GM23338 (cell line): ENCODE measurements around the gene CCNI. TPM values are rescaled to one million over a fixed set of nuclear protein-coding genes. Genes with fewer than 3 reads are reported as not detected.
A peak's percentile ranks its signal among the peaks of the same experiment; 100 is the strongest.

ENCODE experiments used
- ATAC-seq: fragments of 200-7000 bp; cut with Tn5 transposase; 3 replicates; pipeline ENCODE4 v1.9.1; 2020
- DNase-seq: peaks from one replicate; pipeline ENCODE4 v3.0.0-alpha.2; 2015; ENCODE audit warnings: low spot score
- H2AFZ ChIP-seq: fragments of 200-600 bp; sonication (generic); 2 replicates; pipeline ENCODE4 v1.8.0; 2016; ENCODE audit warnings: antibody characterized with exemption, mild to moderate bottlenecking, moderate library complexity
- H3F3A ChIP-seq: fragments of 200-600 bp; sonication (generic); replicated peaks from 2 replicates; pipeline ENCODE4 v1.8.0; 2017; ENCODE audit warnings: antibody characterized with exemption, mixed run types, low read depth
- H3K27ac ChIP-seq: fragments of 200-600 bp; sonication (generic); 2 replicates; pipeline ENCODE4 v1.6.1; 2016; ENCODE audit warnings: low read depth
- H3K27me3 ChIP-seq: fragments of 200-600 bp; sonication (generic); 2 replicates; pipeline ENCODE4 v1.8.0; 2016; ENCODE audit warnings: mild to moderate bottlenecking, mixed run types, moderate library complexity; ENCODE audit not compliant: insufficient read depth
- H3K36me3 ChIP-seq: fragments of 200-600 bp; sonication (generic); 2 replicates; pipeline ENCODE4 v1.8.0; 2016; ENCODE audit warnings: mild to moderate bottlenecking; ENCODE audit not compliant: insufficient read depth
- H3K4me1 ChIP-seq: fragments of 200-600 bp; sonication (generic); 2 replicates; pipeline ENCODE4 v1.8.0; 2016; ENCODE audit warnings: mild to moderate bottlenecking, moderate library complexity; ENCODE audit not compliant: insufficient read depth
- H3K4me2 ChIP-seq: fragments of 200-600 bp; sonication (generic); 2 replicates; pipeline ENCODE4 v1.7.1; 2017; ENCODE audit warnings: mixed run types
- H3K4me3 ChIP-seq: fragments of 200-600 bp; sonication (generic); 2 replicates; pipeline ENCODE4 v1.6.1; 2016; ENCODE audit warnings: mixed run types
- H3K79me2 ChIP-seq: fragments of 200-600 bp; sonication (generic); replicated peaks from 2 replicates; pipeline ENCODE4 v1.8.0; 2017; ENCODE audit warnings: mild to moderate bottlenecking; ENCODE audit not compliant: insufficient read depth
- H3K9me2 ChIP-seq: fragments of 200-600 bp; sonication (generic); 2 replicates; pipeline ENCODE4 v1.8.0; 2017; ENCODE audit not compliant: insufficient read depth
- H4K20me1 ChIP-seq: fragments of 200-600 bp; sonication (generic); replicated peaks from 2 replicates; pipeline ENCODE4 v1.8.0; 2017; ENCODE audit warnings: mild to moderate bottlenecking; ENCODE audit not compliant: insufficient read depth
- H3K27ac Mint-ChIP-seq: 2 replicates; pipeline ENCODE4 v1.8.0; 2020; ENCODE audit warnings: inconsistent platforms, mild to moderate bottlenecking, moderate library complexity, mixed read lengths
- H3K27me3 Mint-ChIP-seq: 3 replicates; pipeline ENCODE4 v1.8.0; 2022; ENCODE audit warnings: low read depth, mild to moderate bottlenecking, moderate library complexity, mixed read lengths, inconsistent platforms; ENCODE audit not compliant: insufficient read depth, poor library complexity
- H3K36me3 Mint-ChIP-seq: 3 replicates; pipeline ENCODE4 v1.8.0; 2021; ENCODE audit warnings: low read depth, mild to moderate bottlenecking, inconsistent platforms, moderate library complexity, mixed read lengths
- H3K4me1 Mint-ChIP-seq: 3 replicates; pipeline ENCODE4 v1.8.0; 2020; ENCODE audit warnings: mild to moderate bottlenecking, inconsistent platforms, mixed read lengths
- H3K4me3 Mint-ChIP-seq: 3 replicates; pipeline ENCODE4 v1.8.0; 2021; ENCODE audit warnings: moderate library complexity, mild to moderate bottlenecking, inconsistent platforms, mixed read lengths
- H3K9me3 Mint-ChIP-seq: 3 replicates; pipeline ENCODE4 v1.8.0; 2020; ENCODE audit warnings: moderate library complexity, mild to moderate bottlenecking, inconsistent platforms, mixed read lengths
- CREB1 ChIP-seq: fragments of 250-450 bp; sonication (Bioruptor Pico); IDR thresholded peaks from 2 replicates; pipeline ENCODE4 v1.5.0; 2020; ENCODE audit warnings: low read depth, mild to moderate bottlenecking, moderate library complexity
- EZH2 ChIP-seq: fragments of 200-600 bp; sonication (generic); IDR thresholded peaks from one replicate; pipeline ENCODE4 v1.8.0; 2017; ENCODE audit warnings: antibody characterized with exemption, mild to moderate bottlenecking, low read depth; ENCODE audit not compliant: unreplicated experiment
- EZH2phosphoT487 ChIP-seq: fragments of 200-600 bp; sonication (generic); IDR thresholded peaks from one replicate; pipeline ENCODE4 v1.8.1; 2018; ENCODE audit warnings: antibody characterized with exemption; ENCODE audit not compliant: unreplicated experiment
- JUNB ChIP-seq: IDR thresholded peaks from one replicate; pipeline ENCODE4 v1.6.1; 2016; ENCODE audit warnings: antibody characterized with exemption; ENCODE audit not compliant: unreplicated experiment
- NANOG ChIP-seq: IDR thresholded peaks from 2 replicates; pipeline ENCODE4 v1.6.1; 2016; ENCODE audit warnings: antibody characterized with exemption, borderline replicate concordance
- POLR2AphosphoS5 ChIP-seq: IDR thresholded peaks from 2 replicates; pipeline ENCODE4 v1.6.1; 2016; ENCODE audit warnings: antibody characterized with exemption, low read depth
- REST ChIP-seq: IDR thresholded peaks from one replicate; pipeline ENCODE4 v1.6.1; 2018; ENCODE audit warnings: antibody characterized with exemption; ENCODE audit not compliant: unreplicated experiment
- STAT1 ChIP-seq: IDR thresholded peaks from one replicate; pipeline ENCODE4 v1.6.1; 2016; ENCODE audit warnings: antibody characterized with exemption; ENCODE audit not compliant: unreplicated experiment
- ZNF114 ChIP-seq: fragments of 250-450 bp; sonication (Bioruptor Pico); IDR thresholded peaks from 2 replicates; pipeline ENCODE4 v1.5.0; 2020; ENCODE audit warnings: mild to moderate bottlenecking, moderate library complexity
- ZNF331 ChIP-seq: fragments of 250-450 bp; sonication (Bioruptor Pico); IDR thresholded peaks from 2 replicates; pipeline ENCODE4 v1.5.0; 2020; ENCODE audit warnings: low read depth, mild to moderate bottlenecking, moderate library complexity
- ZNF462 ChIP-seq: fragments of 250-450 bp; sonication (Bioruptor Pico); IDR thresholded peaks from 2 replicates; pipeline ENCODE4 v1.5.0; 2020; ENCODE audit warnings: mild to moderate bottlenecking, moderate library complexity
- polyA plus RNA-seq: library from polyadenylated mRNA; unstranded; fragments of >200 nt; fragmentation: Nextera tagmentation; extraction: Ambion mirVana; gene quantifications from 2 replicates; pipeline ENCODE4 v1.2.1, GENCODE V29; 2016
- total RNA-seq: library from RNA; depleted of rRNA; stranded (reverse); fragments of >200 nt; shearing (Covaris generic); gene quantifications from 2 replicates; pipeline ENCODE4 v1.2.3, GENCODE V29; 2014
- TF ChIP-seq, protein P1 (sequence below): IDR thresholded peaks from 2 replicates; pipeline ENCODE4 v1.6.1; 2016; ENCODE audit warnings: antibody characterized with exemption
- TF ChIP-seq, protein P2 (sequence below), 2 experiments: fragments of 200-600 bp in 1 of 2; sonication (generic) in 1 of 2; conservative IDR thresholded peaks; 2 replicates each; pipeline versions ENCODE4 v1.5.1 to v1.6.1; 2016 to 2017; ENCODE audit warnings: antibody characterized with exemption in 2 of 2, low read depth in 2 of 2, mild to moderate bottlenecking in 2 of 2, moderate library complexity in 1 of 2

CCNI gene
- total and polyA plus RNA-seq, 2 experiments from 2014 or later = 207 to 248 TPM

DNA sequence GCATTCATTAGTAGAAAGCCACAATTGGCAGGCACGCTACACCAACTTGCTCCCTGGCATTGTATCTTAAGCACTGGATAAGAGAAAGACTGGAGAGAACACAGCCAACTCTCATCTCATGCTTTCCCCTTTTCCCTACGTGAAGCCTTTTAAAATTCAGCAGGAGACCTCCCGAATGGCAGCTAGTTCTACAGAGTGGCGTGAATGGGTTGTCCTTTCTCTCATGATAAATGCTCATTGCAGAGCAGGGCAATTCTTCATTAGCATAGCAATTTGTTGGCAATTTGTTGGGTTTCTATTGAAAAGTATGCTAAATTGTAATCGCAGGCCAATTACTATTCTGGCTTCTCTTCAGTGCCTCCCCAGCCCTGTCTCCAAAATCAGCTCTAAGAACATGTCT, 78.3 kb downstream of the CCNI start:
- Histone ChIP-seq H3K27ac (peak overlapping the region; percentile 14; the same call in 1 of the 2 replicates), H3K4me1 (peaks cover 45% of the 10 kb centered on the region), H4K20me1 (no peaks in the 10 kb centered on the region), H2AFZ (no peak overlapping the region), H3K9me2 (no peaks in the 10 kb centered on the region), H3K79me2 (peaks cover 16% of the 10 kb centered on the region), H3F3A (peaks cover 11% of the 10 kb centered on the region; the same call in 1 of the 2 replicates), H3K4me2 (no peak overlapping the region), H3K36me3 (no peaks in the 10 kb centered on the region), H3K27me3 (no peaks in the 10 kb centered on the region), H3K4me3 (no peak overlapping the region)
- no peak for DNase-seq
- Mint-ChIP-seq H3K9me3 (peaks cover 5% of the 10 kb centered on the region; the same call in 2 of the 3 replicates), H3K36me3 (peaks cover 42% of the 10 kb centered on the region), H3K4me1 (peaks cover 71% of the 10 kb centered on the region), H3K4me3 (no peak overlapping the region), H3K27ac (peak overlapping the region; percentile 44; the same call in 1 of the 2 replicates), H3K27me3 (no peaks in the 10 kb centered on the region)
- ATAC-seq = peak; percentile 34
- TF ChIP-seq POLR2AphosphoS5 = no peak
- no peak for TF ChIP-seq EZH2phosphoT487
- TF ChIP-seq ZNF462 (CRISPR knock-in tag) = no peak
- no peak for TF ChIP-seq ZNF114 (CRISPR knock-in tag)
- no peak for TF ChIP-seq REST
- TF ChIP-seq STAT1 = no peak
- TF ChIP-seq, protein P1, sequence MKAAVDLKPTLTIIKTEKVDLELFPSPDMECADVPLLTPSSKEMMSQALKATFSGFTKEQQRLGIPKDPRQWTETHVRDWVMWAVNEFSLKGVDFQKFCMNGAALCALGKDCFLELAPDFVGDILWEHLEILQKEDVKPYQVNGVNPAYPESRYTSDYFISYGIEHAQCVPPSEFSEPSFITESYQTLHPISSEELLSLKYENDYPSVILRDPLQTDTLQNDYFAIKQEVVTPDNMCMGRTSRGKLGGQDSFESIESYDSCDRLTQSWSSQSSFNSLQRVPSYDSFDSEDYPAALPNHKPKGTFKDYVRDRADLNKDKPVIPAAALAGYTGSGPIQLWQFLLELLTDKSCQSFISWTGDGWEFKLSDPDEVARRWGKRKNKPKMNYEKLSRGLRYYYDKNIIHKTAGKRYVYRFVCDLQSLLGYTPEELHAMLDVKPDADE = no peak
- TF ChIP-seq CREB1 (CRISPR knock-in tag) = no peak
- no peak for TF ChIP-seq ZNF331 (CRISPR knock-in tag)
- no peak for TF ChIP-seq EZH2
- TF ChIP-seq, protein P2, sequence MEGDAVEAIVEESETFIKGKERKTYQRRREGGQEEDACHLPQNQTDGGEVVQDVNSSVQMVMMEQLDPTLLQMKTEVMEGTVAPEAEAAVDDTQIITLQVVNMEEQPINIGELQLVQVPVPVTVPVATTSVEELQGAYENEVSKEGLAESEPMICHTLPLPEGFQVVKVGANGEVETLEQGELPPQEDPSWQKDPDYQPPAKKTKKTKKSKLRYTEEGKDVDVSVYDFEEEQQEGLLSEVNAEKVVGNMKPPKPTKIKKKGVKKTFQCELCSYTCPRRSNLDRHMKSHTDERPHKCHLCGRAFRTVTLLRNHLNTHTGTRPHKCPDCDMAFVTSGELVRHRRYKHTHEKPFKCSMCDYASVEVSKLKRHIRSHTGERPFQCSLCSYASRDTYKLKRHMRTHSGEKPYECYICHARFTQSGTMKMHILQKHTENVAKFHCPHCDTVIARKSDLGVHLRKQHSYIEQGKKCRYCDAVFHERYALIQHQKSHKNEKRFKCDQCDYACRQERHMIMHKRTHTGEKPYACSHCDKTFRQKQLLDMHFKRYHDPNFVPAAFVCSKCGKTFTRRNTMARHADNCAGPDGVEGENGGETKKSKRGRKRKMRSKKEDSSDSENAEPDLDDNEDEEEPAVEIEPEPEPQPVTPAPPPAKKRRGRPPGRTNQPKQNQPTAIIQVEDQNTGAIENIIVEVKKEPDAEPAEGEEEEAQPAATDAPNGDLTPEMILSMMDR (conservative IDR thresholded peaks at IDR 0.05; ENCODE audit: low read depth in 2 of 2) = no peak
- TF ChIP-seq NANOG = no peak
- TF ChIP-seq JUNB = no peak
